Right cardiac atrium (tissue), 5 donors: ENCODE results near the gene CASP5. TPM values are rescaled to one million over a fixed set of nuclear protein-coding genes. Genes with fewer than 3 reads are reported as not detected.
A peak's percentile ranks its signal among the peaks of the same experiment; 100 is the strongest.

Experiments
- ATAC-seq, 2 donors: fragments of 200-7000 bp; cut with Tn5 transposase; one replicate each; pipeline versions ENCODE4 v1.8.0 to v1.9.1; 2020; ENCODE audit warnings: moderate library complexity in 2 of 2, mild to moderate bottlenecking in 1 of 2
- DNase-seq, 3 donors: peaks; one replicate each; pipeline ENCODE4 v3.0.0-alpha.2; 2020
- H3K27ac ChIP-seq: one replicate; pipeline ENCODE4 v1.5.1; 2013; ENCODE audit warnings: mild to moderate bottlenecking, low read length, control low read depth, moderate library complexity
- H3K27me3 ChIP-seq: one replicate; pipeline ENCODE4 v1.6.1; 2013; ENCODE audit not compliant: control insufficient read depth, insufficient read depth
- H3K4me1 ChIP-seq: one replicate; pipeline ENCODE4 v1.6.1; 2013; ENCODE audit warnings: low read length; ENCODE audit not compliant: control insufficient read depth, insufficient read depth
- H3K4me3 ChIP-seq: one replicate; pipeline ENCODE4 v1.5.1; 2013; ENCODE audit warnings: low read length, control low read depth
- H3K9me3 ChIP-seq: one replicate; pipeline ENCODE4 v1.6.1; 2013; ENCODE audit warnings: low read length; ENCODE audit not compliant: control insufficient read depth
- WGBS: extraction: QIAGEN DNeasy Blood & Tissue Kit; methylation state at CpG from one replicate; pipeline ENCODE4 v1.1.7; 2013; 5-methylcytosine and 5-hydroxymethylcytosine counted together
- intact Hi-C, 4 donors: fragments of 100-400 bp; cut with DNase I; formaldehyde crosslinking; loops; one replicate each; pipeline versions ENCODE4 v1.11.0 to v1.14.0; 2022 to 2023
- polyA plus RNA-seq: library from polyadenylated mRNA; stranded (reverse); fragments of 200-250 nt; gene quantifications from one replicate; pipeline ENCODE4 v1.2.3, GENCODE V29; 2013
- total RNA-seq, 4 donors: library from RNA; stranded (reverse); fragmentation: NEBNext Ultra II Directional; extraction: Animal tissue kit (Norgen Biotek cat#: 25700); gene quantifications; one replicate each; pipeline ENCODE4 v1.2.1, GENCODE V29; 2021
- donor health status: healthy with polysubstance abuse.
- donor health status: DM: no; HTN: yes; CAD: no.
- donor health status: DM: no; HTN: no; CAD: no.
- donor health status: DM: no; HTN: yes; CAD: no; lungs with severe emphysema.
- donor health status: DM: yes; HTN: yes; CAD: no.

CASP5 gene
- total and polyA plus RNA-seq, 5 donors = 0.23 TPM; not detected in 4

- H3K27me3 ChIP-seq = no peaks in the 10 kb centered on the region
- DNase-seq (no peak), ATAC-seq (no peak)
- H3K27ac ChIP-seq = no peak overlapping the region
- intact Hi-C loops = no loop called here
- H3K4me3 ChIP-seq = no peak overlapping the region
- H3K9me3 ChIP-seq = no peaks in the 10 kb centered on the region
- WGBS = 86% methylated on average over 5 of the region's 5 CpGs
- H3K4me1 ChIP-seq = peaks cover 2% of the 10 kb centered on the region
Observed at GRCh38 chr11:104965735-104966134, 57.2 kb downstream of the CASP5 start.

- ATAC-seq (no peak), DNase-seq (no peak)
- Histone ChIP-seq H3K4me1 (peaks cover 2% of the 10 kb centered on the region), H3K9me3 (no peaks in the 10 kb centered on the region), H3K27me3 (no peaks in the 10 kb centered on the region), H3K27ac (no peak overlapping the region), H3K4me3 (no peak overlapping the region)
- 91% methylated on average over 1 of the region's 1 CpG for WGBS
- intact Hi-C loops = no loop called here
Observed at GRCh38 chr11:104964247-104964646, 58.7 kb downstream of the CASP5 start.

- WGBS = 88% methylated on average over 3 of the region's 3 CpGs
- ATAC-seq (no peak), DNase-seq (no peak)
- intact Hi-C loops = no loop called here
- no peak overlapping the region for H3K4me3 ChIP-seq
- H3K4me1 ChIP-seq = peaks cover 2% of the 10 kb centered on the region
- H3K27me3 ChIP-seq = no peaks in the 10 kb centered on the region
- H3K9me3 ChIP-seq = no peaks in the 10 kb centered on the region
- H3K27ac ChIP-seq = no peak overlapping the region
Observed at GRCh38 chr11:104962852-104963251, 60.1 kb downstream of the CASP5 start.

GRCh38 chr11:104957280-104957679, 65.7 kb downstream of the CASP5 start:
- no peak for DNase-seq
- intact Hi-C loops = no loop called here
- no peak for ATAC-seq
- H3K27me3 ChIP-seq = no peaks in the 10 kb centered on the region
- H3K27ac ChIP-seq = no peak overlapping the region
- H3K4me3 ChIP-seq = no peak overlapping the region
- WGBS = 97% methylated on average over 3 of the region's 3 CpGs
- no peaks in the 10 kb centered on the region for H3K4me1 ChIP-seq
- no peaks in the 10 kb centered on the region for H3K9me3 ChIP-seq

- DNase-seq = no peak
- H3K27ac ChIP-seq = no peak overlapping the region
- no peaks in the 10 kb centered on the region for H3K4me1 ChIP-seq
- H3K27me3 ChIP-seq = no peaks in the 10 kb centered on the region
- H3K4me3 ChIP-seq = no peak overlapping the region
- intact Hi-C loops = no loop called here
- no peak for ATAC-seq
- no peaks in the 10 kb centered on the region for H3K9me3 ChIP-seq
Observed at GRCh38 chr11:104956528-104956927, 66.4 kb downstream of the CASP5 start.

- H3K27me3 ChIP-seq = no peaks in the 10 kb centered on the region
- no peak overlapping the region for H3K4me3 ChIP-seq
- H3K4me1 ChIP-seq = no peaks in the 10 kb centered on the region
- H3K9me3 ChIP-seq = no peaks in the 10 kb centered on the region
- 11% methylated on average over 2 of the region's 2 CpGs for WGBS
- ATAC-seq = peak; percentile 33 to 63
- DNase-seq = no peak
- H3K27ac ChIP-seq = no peak overlapping the region
- intact Hi-C loops = no loop called here
Observed at GRCh38 chr11:104946907-104947306, 76.1 kb downstream of the CASP5 start.

Other genes with a start within 250 kb of the CASP5 start
- gene CASP12, start 124.7 kb downstream of the CASP5 start, total RNA-seq = under 1 TPM in 3 of 4 donors, not detected in 1; 0.25 to 0.45 (median 0.26) TPM
- 0.23 TPM for gene CASP12, start 124.7 kb downstream of the CASP5 start, polyA plus RNA-seq
- gene CASP4, start 54.6 kb downstream of the CASP5 start, total RNA-seq = 10 to 100 TPM; 16.5 to 19.9 (median 18.5) TPM
- gene CASP4, start 54.6 kb downstream of the CASP5 start, polyA plus RNA-seq = 18.1 TPM
- gene CASP1, start 12.0 kb upstream of the CASP5 start, total RNA-seq = 10 to 100 TPM in 2 of 4 donors, 1 to 10 TPM in 2; 8.7 to 16.0 (median 12.4) TPM
- 6.6 TPM for gene CASP1, start 12.0 kb upstream of the CASP5 start, polyA plus RNA-seq
- gene CARD16, start 22.2 kb upstream of the CASP5 start, total RNA-seq = 10 to 100 TPM in 2 of 4 donors, 1 to 10 TPM in 2; 5.1 to 12.2 (median 9.7) TPM
- gene CARD16, start 22.2 kb upstream of the CASP5 start, polyA plus RNA-seq = 16.3 TPM
- not detected for gene CARD18, start 116.6 kb upstream of the CASP5 start, total RNA-seq
- not detected for gene CARD18, start 116.6 kb upstream of the CASP5 start, polyA plus RNA-seq